H1 (cell line): ENCODE results near the gene TJP2. TPM values are rescaled to one million over a fixed set of nuclear protein-coding genes. Genes with fewer than 3 reads are reported as not detected.

Experiments used
- CTCF ChIA-PET: fragments of 300-600 bp; sonication (Branson Sonifier 250); formaldehyde crosslinking; loops from one replicate; lab custom pipeline; 2021; ENCODE audit not compliant: partially characterized antibody; lab: Charles Lee
- POLR2A ChIA-PET: fragments of 300-600 bp; sonication (Branson Sonifier 250); formaldehyde crosslinking; loops from one replicate; lab custom pipeline; 2021; ENCODE audit warnings: inconsistent platforms; ENCODE audit not compliant: partially characterized antibody; lab: Charles Lee
- DNase-seq, 2 experiments: peaks; one replicate each; pipeline versions ENCODE4 v3.0.0 to v3.0.0-alpha.2; 2010 to 2022; ENCODE audit warnings: low spot score in 2 of 2, low read depth in 1 of 2, mixed read lengths in 1 of 2
- FAIRE-seq: peaks from 2 replicates; lab custom pipeline; 2011; peaks lifted over from hg19 to GRCh38; lab: Jason Lieb, UNC
- H2AFZ ChIP-seq: 2 replicates; pipeline ENCODE4 v1.8.1; 2012; ENCODE audit warnings: low read length, inconsistent platforms
- H2AK5ac ChIP-seq: 2 replicates; pipeline ENCODE4 v1.6.1; 2013; ENCODE audit warnings: low read depth, low read length
- H2BK120ac ChIP-seq: replicated peaks from 2 replicates; pipeline ENCODE3; 2013; ENCODE audit warnings: low read depth, low read length, inconsistent platforms
- H2BK12ac ChIP-seq: 2 replicates; pipeline ENCODE4 v1.6.1; 2013; ENCODE audit warnings: low read depth, low read length
- H2BK15ac ChIP-seq: 2 replicates; pipeline ENCODE4 v1.6.1; 2013; ENCODE audit warnings: low read length
- H2BK20ac ChIP-seq: 2 replicates; pipeline ENCODE4 v1.6.1; 2013; ENCODE audit warnings: low read length
- H2BK5ac ChIP-seq: 2 replicates; pipeline ENCODE4 v1.6.1; 2013; ENCODE audit warnings: low read depth, low read length
- H3K14ac ChIP-seq: 2 replicates; pipeline ENCODE4 v1.6.1; 2013; ENCODE audit warnings: inconsistent platforms; ENCODE audit not compliant: insufficient read length
- H3K18ac ChIP-seq: 2 replicates; pipeline ENCODE4 v1.6.1; 2013; ENCODE audit warnings: low read length; ENCODE audit errors: extremely low read depth
- H3K23ac ChIP-seq: 2 replicates; pipeline ENCODE4 v1.6.1; 2013; ENCODE audit warnings: inconsistent platforms; ENCODE audit not compliant: insufficient read length
- H3K23me2 ChIP-seq: 2 replicates; pipeline ENCODE4 v1.6.1; 2013; ENCODE audit warnings: low read depth, low read length
- H3K27ac ChIP-seq: 2 replicates; pipeline ENCODE4 v1.6.1; 2011; ENCODE audit warnings: low read depth, low read length, inconsistent platforms
- H3K27me3 ChIP-seq, 4 experiments: replicated peaks in 1 of 4; 1 replicate in 1 of 4; 2 replicates in 3 of 4; pipeline versions ENCODE4 v1.6.1 to v1.8.1; 2011 to 2013; ENCODE audit warnings: low read length in 3 of 4, mild to moderate bottlenecking in 3 of 4, inconsistent platforms in 2 of 4, mixed read lengths in 2 of 4, moderate library complexity in 1 of 4; ENCODE audit not compliant: control insufficient read depth in 3 of 4, insufficient read depth in 3 of 4; ENCODE audit errors: extremely low read depth in 1 of 4
- H3K36me3 ChIP-seq, 4 experiments: 2 replicates each; pipeline versions ENCODE4 v1.6.1 to v1.8.1; 2011 to 2013; ENCODE audit warnings: mild to moderate bottlenecking in 4 of 4, low read length in 3 of 4, moderate library complexity in 2 of 4, control low read depth in 1 of 4, inconsistent platforms in 1 of 4; ENCODE audit not compliant: insufficient read depth in 4 of 4, control insufficient read depth in 2 of 4
- H3K4ac ChIP-seq: replicated peaks from 2 replicates; pipeline ENCODE3; 2013; ENCODE audit warnings: low read length, low read depth, mixed read lengths, inconsistent platforms; ENCODE audit not compliant: insufficient read length
- H3K4me1 ChIP-seq, 4 experiments: replicated peaks in 1 of 4; 1 replicate in 1 of 4; 2 replicates in 3 of 4; pipeline versions ENCODE4 v1.6.1 to v1.8.1; 2011 to 2013; ENCODE audit warnings: low read length in 3 of 4, inconsistent platforms in 2 of 4, mixed read lengths in 1 of 4; ENCODE audit not compliant: insufficient read depth in 4 of 4, control insufficient read depth in 3 of 4
- H3K4me2 ChIP-seq, 2 experiments: 2 replicates each; pipeline versions ENCODE4 v1.6.1 to v1.8.1; 2011 to 2013; ENCODE audit warnings: low read depth in 2 of 2, low read length in 2 of 2, control low read depth in 1 of 2, inconsistent platforms in 1 of 2, mild to moderate bottlenecking in 1 of 2; ENCODE audit not compliant: insufficient read depth in 1 of 2
- H3K4me3 ChIP-seq, 4 experiments: fragments of 200-600, 300-600 bp in 1 of 4; sonication (generic), shearing (Covaris generic), sonication (Bioruptor Twin) in 1 of 4; 2 replicates each; pipeline versions ENCODE4 v1.5.1 to v1.8.1; 2011 to 2016; ENCODE audit warnings: low read length in 4 of 4, low read depth in 3 of 4, control low read depth in 2 of 4, inconsistent platforms in 2 of 4, mild to moderate bottlenecking in 2 of 4, mixed read lengths in 1 of 4, moderate library complexity in 1 of 4; ENCODE audit not compliant: insufficient read depth in 2 of 4; ENCODE audit errors: extremely low read depth in 1 of 4
- H3K56ac ChIP-seq: replicated peaks from 2 replicates; pipeline ENCODE3; 2013; ENCODE audit warnings: low read depth, mild to moderate bottlenecking, mixed read lengths, low read length, inconsistent platforms; ENCODE audit not compliant: insufficient read length
- H3K79me1 ChIP-seq: 2 replicates; pipeline ENCODE4 v1.6.1; 2013; ENCODE audit warnings: low read depth, low read length, control low read depth
- H3K79me2 ChIP-seq, 2 experiments: 2 replicates each; pipeline versions ENCODE4 v1.6.1 to v1.8.1; 2012 to 2013; ENCODE audit warnings: low read length in 2 of 2, mild to moderate bottlenecking in 2 of 2, inconsistent platforms in 1 of 2; ENCODE audit not compliant: insufficient read depth in 2 of 2, control insufficient read depth in 1 of 2
- H3K9ac ChIP-seq, 4 experiments: replicated peaks in 1 of 4; 1 replicate in 1 of 4; 2 replicates in 3 of 4; pipeline versions ENCODE4 v1.6.1 to v1.8.1; 2011 to 2013; ENCODE audit warnings: low read depth in 3 of 4, low read length in 3 of 4, control low read depth in 2 of 4, mild to moderate bottlenecking in 2 of 4, moderate library complexity in 2 of 4, inconsistent platforms in 1 of 4; ENCODE audit errors: extremely low read depth in 1 of 4
- H3K9me3 ChIP-seq, 2 experiments: 2 replicates each; pipeline versions ENCODE4 v1.6.1 to v1.8.1; 2012 to 2013; ENCODE audit warnings: mild to moderate bottlenecking in 2 of 2, moderate library complexity in 2 of 2, control low read depth in 1 of 2, inconsistent platforms in 1 of 2, low read depth in 1 of 2, low read length in 1 of 2, mixed read lengths in 1 of 2; ENCODE audit not compliant: insufficient read depth in 2 of 2
- H4K20me1 ChIP-seq, 2 experiments: replicated peaks in 1 of 2; 2 replicates each; pipeline versions ENCODE3 to v1.8.1; 2011 to 2013; ENCODE audit warnings: inconsistent platforms in 2 of 2, low read length in 2 of 2, mild to moderate bottlenecking in 1 of 2; ENCODE audit not compliant: insufficient read depth in 2 of 2, control insufficient read depth in 1 of 2
- H4K5ac ChIP-seq: 2 replicates; pipeline ENCODE4 v1.6.1; 2013; ENCODE audit warnings: low read length, low read depth, mixed read lengths, inconsistent platforms; ENCODE audit not compliant: insufficient read length
- H4K8ac ChIP-seq: 2 replicates; pipeline ENCODE4 v1.8.0; 2013; ENCODE audit warnings: mild to moderate bottlenecking, moderate library complexity, low read length, inconsistent platforms; ENCODE audit not compliant: insufficient read depth; ENCODE audit errors: extremely low read depth
- H4K91ac ChIP-seq: replicated peaks from 2 replicates; pipeline ENCODE3; 2013; ENCODE audit warnings: low read length, mixed read lengths, inconsistent platforms; ENCODE audit not compliant: insufficient read length
- BCL11A ChIP-seq, 2 experiments: IDR thresholded peaks; one replicate each; pipeline ENCODE4 v1.6.1; 2011; ENCODE audit warnings: low read depth in 2 of 2, low read length in 2 of 2, mild to moderate bottlenecking in 2 of 2
- CEBPB ChIP-seq: IDR thresholded peaks from 2 replicates; pipeline ENCODE4 v1.6.1; 2012; ENCODE audit warnings: low read depth, low read length
- GABPA ChIP-seq: IDR thresholded peaks from 2 replicates; pipeline ENCODE4 v1.6.1; 2011; ENCODE audit warnings: mild to moderate bottlenecking, low read length, moderate library complexity, borderline replicate concordance; ENCODE audit not compliant: insufficient read depth
- RAD21 ChIP-seq, 2 experiments: IDR thresholded peaks in 1 of 2; conservative IDR thresholded peaks in 1 of 2; 2 replicates each; pipeline ENCODE4 v1.6.1; 2011; ENCODE audit warnings: low read depth in 2 of 2, low read length in 2 of 2, improper control_type of control experiment in 1 of 2, inconsistent platforms in 1 of 2, mild to moderate bottlenecking in 1 of 2, moderate library complexity in 1 of 2
- SAP30 ChIP-seq: fragments of 300-600 bp; sonication (generic); IDR thresholded peaks from 2 replicates; pipeline ENCODE4 v1.7.1; 2012; ENCODE audit warnings: low read length, moderate library complexity, mild to moderate bottlenecking, inconsistent platforms; ENCODE audit not compliant: insufficient read depth, insufficient replicate concordance
- SIX5 ChIP-seq: IDR thresholded peaks from 2 replicates; pipeline ENCODE4 v1.6.1; 2011; ENCODE audit warnings: mild to moderate bottlenecking, low read depth, low read length
- SP4 ChIP-seq: IDR thresholded peaks from 2 replicates; pipeline ENCODE4 v1.6.1; 2012; ENCODE audit warnings: low read length, inconsistent platforms
- SUZ12 ChIP-seq: fragments of 200-600 bp; sonication (generic); IDR thresholded peaks from 2 replicates; pipeline ENCODE4 v1.6.1; 2012; ENCODE audit warnings: mild to moderate bottlenecking, inconsistent platforms, low read length, moderate library complexity, mixed read lengths
- YY1 ChIP-seq: IDR thresholded peaks from 2 replicates; pipeline ENCODE4 v1.6.1; 2011; ENCODE audit warnings: low read depth, mild to moderate bottlenecking, low read length
- ZNF274 ChIP-seq: IDR thresholded peaks from 2 replicates; pipeline ENCODE4 v1.7.0; 2012; ENCODE audit warnings: low read length, borderline replicate concordance; ENCODE audit errors: extremely low read depth
- WGBS, 2 experiments: shearing (Covaris generic) in 1 of 2; methylation state at CpG; one replicate each; pipeline versions ENCODE4 v1.1.6 to v1.1.7; 2013 to 2015; ENCODE audit warnings: low lambda C conversion rate in 2 of 2, mixed read lengths in 2 of 2, inconsistent platforms in 1 of 2, low coverage in 1 of 2, missing lambda C conversion rate in 1 of 2; ENCODE audit not compliant: insufficient replicate concordance in 2 of 2, insufficient coverage in 1 of 2, insufficient read length in 1 of 2; ENCODE audit errors: extremely low coverage in 1 of 2, missing lambda C conversion rate in 1 of 2; 5-methylcytosine and 5-hydroxymethylcytosine counted together
- polyA plus RNA-seq, 7 experiments: library from polyadenylated mRNA; depleted of rRNA in 3 of 7; stranded (reverse) in 5 of 7; unstranded in 2 of 7; fragments of >200 nt in 5 of 7; fragments of 200-250 nt in 2 of 7; gene quantifications; 1 replicate in 5 of 7; 2 replicates in 1 of 7; 4 replicates in 1 of 7; pipeline versions ENCODE4 v1.2.1 to v1.2.3, GENCODE V29; 2011 to 2013; ENCODE audit warnings: missing spikeins in 2 of 7, mixed read lengths in 2 of 7
- total RNA-seq: library from RNA; stranded (reverse); fragmentation: NEBNext Ultra II Directional; extraction: Animal tissue kit (Norgen Biotek cat#: 25700); gene quantifications from 2 replicates; pipeline ENCODE4 v1.2.1, GENCODE V29; 2021

TJP2 gene
- total and polyA plus RNA-seq, 2 of the 8 experiments (the other 6 are each of a cell fraction or from before 2014, with no cell fraction given) = 54.9 to 137 TPM

DNA sequence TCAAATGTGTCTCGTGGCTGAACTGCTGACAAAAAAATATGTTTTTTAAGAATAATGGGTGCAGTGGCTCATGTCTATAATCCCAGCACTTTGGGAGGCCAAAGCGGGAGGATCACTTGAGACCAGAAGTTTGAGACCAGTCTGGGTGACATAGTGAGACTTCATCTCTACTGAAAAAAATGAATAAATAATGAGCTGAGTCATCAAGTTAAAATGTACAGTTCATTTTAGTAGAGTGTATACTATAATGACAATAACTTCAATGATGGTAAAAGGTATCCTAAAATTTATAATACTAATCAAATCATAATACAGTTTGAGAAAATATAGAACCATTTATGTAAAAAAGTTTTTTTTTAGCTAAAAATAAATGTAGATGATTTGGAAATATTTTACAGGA is 37.9 kb upstream of the TJP2 start:
- Histone ChIP-seq H3K4ac (no peak overlapping the region), H3K23ac (no peak overlapping the region), H3K79me2 (peaks cover 12 to 91% of the 10 kb centered on the region in 2 experiments), H2BK15ac (no peak overlapping the region), H3K4me3 (no peak overlapping the region), H3K27ac (no peak overlapping the region), H2AFZ (no peak overlapping the region), H3K79me1 (peaks cover 23% of the 10 kb centered on the region), H3K36me3 (peaks cover 0 to 13% (median 5%) of the 10 kb centered on the region in 4 experiments; a peak in 5 of 8 replicates), H3K27me3 (no peaks in the 10 kb centered on the region), H3K14ac (no peak overlapping the region), H2BK120ac (no peak overlapping the region), H3K4me1 (peaks cover 0 to 4% (median 2%) of the 10 kb centered on the region in 4 experiments; a peak in 2 of 7 replicates), H2BK5ac (no peak overlapping the region), H4K91ac (no peak overlapping the region), H3K18ac (no peak overlapping the region), H4K5ac (no peak overlapping the region), H4K8ac (no peak overlapping the region), H3K4me2 (no peak overlapping the region), H2AK5ac (no peak overlapping the region), H4K20me1 (peaks cover 0 to 5% of the 10 kb centered on the region in 2 experiments), H2BK12ac (no peak overlapping the region), H2BK20ac (no peak overlapping the region), H3K9me3 (no peaks in the 10 kb centered on the region), H3K9ac (no peak overlapping the region), H3K56ac (no peak overlapping the region), H3K23me2 (no peaks in the 10 kb centered on the region)
- TF ChIP-seq SAP30 = no peak
- TF ChIP-seq BCL11A (IDR thresholded peaks at IDR 0.05; ENCODE audit: low read depth in 2 of 2, low read length in 2 of 2) = no peak
- no peak for TF ChIP-seq SUZ12
- no peak for TF ChIP-seq ZNF274
- TF ChIP-seq CEBPB = no peak
- no peak for TF ChIP-seq SP4
- TF ChIP-seq SIX5 = no peak
- no peak for TF ChIP-seq RAD21 (IDR thresholded peaks at IDR 0.05 in 1 of 2, conservative IDR thresholded peaks at IDR 0.05 in 1 of 2; ENCODE audit: low read depth in 2 of 2, low read length in 2 of 2)
- TF ChIP-seq GABPA = no peak
- TF ChIP-seq YY1 = no peak
- POLR2A ChIA-PET = interaction anchor here (0.7 to 9.4 kb wide), 4 partner anchors 8 to 89 kb away, joined by 3 to 93 read pairs (median 4); no protein-coding TSS in a partner anchor
- FAIRE-seq = no peak
- WGBS, 2 experiments = 93% methylated on average over 2 of the region's 2 CpGs; no CpG with 5 or more reads in 1 of the 2 experiments
- DNase-seq = no peak
- CTCF ChIA-PET = interaction anchor here (1.3 to 2.4 kb wide), 2 partner anchors 22 to 80 kb away, joined by 3 to 12 read pairs; no protein-coding TSS in a partner anchor
